ENCODE data around the gene PCDHGB5. TPM values are rescaled to one million over a fixed set of nuclear protein-coding genes. Genes with fewer than 3 reads are reported as not detected.

Gene PCDHGB5
- total and polyA plus RNA-seq, 8 donors, result 7.6 to 10.1 (median 8.7) TPM

- no peak for TF ChIP-seq CTCF (IDR thresholded peaks at IDR 0.05)
- Histone ChIP-seq H3K4me1 (no peaks in the 10 kb centered on the region), H3K4me3 (no peak overlapping the region), H3K9me3 (peaks cover 5 to 48% of the 10 kb centered on the region in 2 donors), H3K27ac (no peak overlapping the region), H3K36me3 (no peaks in the 10 kb centered on the region), H3K27me3 (no peaks in the 10 kb centered on the region)
- intact Hi-C loops (cut with DNase I), result no loop called here
- DNase-seq (no peak), ATAC-seq (no peak)
Observed at GRCh38 chr5:141441571-141442170, 43.9 kb downstream of the PCDHGB5 start.

Other genes starting within 250 kb of the PCDHGB5 start
Only the 30 nearest of the 37 such genes appear.
- 1 to 10 TPM; 1.3 to 1.6 TPM for gene PCDHB9, start 210.8 kb upstream of the PCDHGB5 start, total RNA-seq
- gene PCDHB9, start 210.8 kb upstream of the PCDHGB5 start, polyA plus RNA-seq (ENCODE audit: insufficient read length in 6 of 6), result 1 to 10 TPM; 3.3 to 5.1 (median 4.4) TPM
- gene PCDHB10, start 205.6 kb upstream of the PCDHGB5 start, total RNA-seq, result 1 to 10 TPM; 1.5 to 2.0 TPM
- 1 to 10 TPM; 5.8 to 6.9 (median 6.2) TPM for gene PCDHB10, start 205.6 kb upstream of the PCDHGB5 start, polyA plus RNA-seq (ENCODE audit: insufficient read length in 6 of 6)
- 1 to 10 TPM; 2.6 to 3.4 TPM for gene PCDHB11, start 198.3 kb upstream of the PCDHGB5 start, total RNA-seq
- 1 to 10 TPM; 2.4 to 3.8 (median 3.5) TPM for gene PCDHB11, start 198.3 kb upstream of the PCDHGB5 start, polyA plus RNA-seq (ENCODE audit: insufficient read length in 6 of 6)
- gene PCDHB12, start 189.2 kb upstream of the PCDHGB5 start, total RNA-seq, result 1 to 10 TPM; 2.3 to 2.6 TPM
- gene PCDHB12, start 189.2 kb upstream of the PCDHGB5 start, polyA plus RNA-seq (ENCODE audit: insufficient read length in 6 of 6), result 1 to 10 TPM; 4.6 to 7.6 (median 6.2) TPM
- gene PCDHB13, start 184.0 kb upstream of the PCDHGB5 start, total RNA-seq, result 1 to 10 TPM; 1.8 to 2.1 TPM
- gene PCDHB13, start 184.0 kb upstream of the PCDHGB5 start, polyA plus RNA-seq (ENCODE audit: insufficient read length in 6 of 6), result 1 to 10 TPM; 5.0 to 6.9 (median 5.9) TPM
- 1 to 10 TPM; 2.6 to 3.0 TPM for gene PCDHB14, start 174.6 kb upstream of the PCDHGB5 start, total RNA-seq
- gene PCDHB14, start 174.6 kb upstream of the PCDHGB5 start, polyA plus RNA-seq (ENCODE audit: insufficient read length in 6 of 6), result 10 to 100 TPM in 3 of 6 donors, 1 to 10 TPM in 3; 8.4 to 11.1 (median 10.1) TPM
- gene PCDHB15, start 152.6 kb upstream of the PCDHGB5 start, total RNA-seq, result 1 to 10 TPM; 2.8 to 5.0 TPM
- 10 to 100 TPM in 3 of 6 donors, 1 to 10 TPM in 3; 8.7 to 14.4 (median 11.1) TPM for gene PCDHB15, start 152.6 kb upstream of the PCDHGB5 start, polyA plus RNA-seq (ENCODE audit: insufficient read length in 6 of 6)
- under 1 TPM in 1 of 2 donors, not detected in 1; 0.76 TPM for gene SLC25A2, start 93.9 kb upstream of the PCDHGB5 start, total RNA-seq
- gene SLC25A2, start 93.9 kb upstream of the PCDHGB5 start, polyA plus RNA-seq (ENCODE audit: insufficient read length in 6 of 6), result under 1 TPM in 4 of 6 donors, not detected in 2; 0.14 to 0.34 (median 0.21) TPM
- gene TAF7, start 77.2 kb upstream of the PCDHGB5 start, total RNA-seq, result 10 to 100 TPM; 53.2 to 53.5 TPM
- 100 to 1,000 TPM; 123 to 142 (median 134) TPM for gene TAF7, start 77.2 kb upstream of the PCDHGB5 start, polyA plus RNA-seq (ENCODE audit: insufficient read length in 6 of 6)
- under 1 TPM; 0.38 to 0.42 TPM for gene PCDHGA1, start 67.4 kb upstream of the PCDHGB5 start, total RNA-seq
- gene PCDHGA1, start 67.4 kb upstream of the PCDHGB5 start, polyA plus RNA-seq (ENCODE audit: insufficient read length in 6 of 6), result 1 to 10 TPM in 1 of 6 donors, under 1 TPM in 5; 0.39 to 1.1 (median 0.81) TPM
- gene PCDHGA2, start 59.2 kb upstream of the PCDHGB5 start, total RNA-seq, result 1 to 10 TPM; 2.0 to 3.6 TPM
- gene PCDHGA2, start 59.2 kb upstream of the PCDHGB5 start, polyA plus RNA-seq (ENCODE audit: insufficient read length in 6 of 6), result 1 to 10 TPM; 4.6 to 7.1 (median 5.7) TPM
- 1 to 10 TPM; 1.4 to 1.8 TPM for gene PCDHGA3, start 54.1 kb upstream of the PCDHGB5 start, total RNA-seq
- gene PCDHGA3, start 54.1 kb upstream of the PCDHGB5 start, polyA plus RNA-seq (ENCODE audit: insufficient read length in 6 of 6), result 1 to 10 TPM; 1.6 to 4.4 (median 3.4) TPM
- 1 to 10 TPM; 1.7 to 2.1 TPM for gene PCDHGB1, start 47.8 kb upstream of the PCDHGB5 start, total RNA-seq
- 1 to 10 TPM; 1.4 to 2.3 (median 1.7) TPM for gene PCDHGB1, start 47.8 kb upstream of the PCDHGB5 start, polyA plus RNA-seq (ENCODE audit: insufficient read length in 6 of 6)
- 1 to 10 TPM; 2.2 to 2.6 TPM for gene PCDHGA4, start 42.9 kb upstream of the PCDHGB5 start, total RNA-seq
- gene PCDHGA4, start 42.9 kb upstream of the PCDHGB5 start, polyA plus RNA-seq (ENCODE audit: insufficient read length in 6 of 6), result 1 to 10 TPM; 2.1 to 3.4 (median 2.9) TPM
- 1 to 10 TPM; 2.3 to 2.6 TPM for gene PCDHGB2, start 38.0 kb upstream of the PCDHGB5 start, total RNA-seq
- gene PCDHGB2, start 38.0 kb upstream of the PCDHGB5 start, polyA plus RNA-seq (ENCODE audit: insufficient read length in 6 of 6), result 1 to 10 TPM; 4.4 to 5.4 (median 4.7) TPM
- gene PCDHGA5, start 33.8 kb upstream of the PCDHGB5 start, total RNA-seq, result 1 to 10 TPM; 1.3 to 2.0 TPM
- 1 to 10 TPM; 3.2 to 5.0 (median 4.1) TPM for gene PCDHGA5, start 33.8 kb upstream of the PCDHGB5 start, polyA plus RNA-seq (ENCODE audit: insufficient read length in 6 of 6)
- gene PCDHGB3, start 27.7 kb upstream of the PCDHGB5 start, total RNA-seq, result 1 to 10 TPM; 1.5 to 2.4 TPM
- gene PCDHGB3, start 27.7 kb upstream of the PCDHGB5 start, polyA plus RNA-seq (ENCODE audit: insufficient read length in 6 of 6), result 1 to 10 TPM; 2.6 to 3.4 (median 2.7) TPM
- gene PCDHGA6, start 24.1 kb upstream of the PCDHGB5 start, total RNA-seq, result 1 to 10 TPM; 2.9 TPM
- gene PCDHGA6, start 24.1 kb upstream of the PCDHGB5 start, polyA plus RNA-seq (ENCODE audit: insufficient read length in 6 of 6), result 1 to 10 TPM; 4.8 to 6.5 (median 5.8) TPM
- gene PCDHGA7, start 15.2 kb upstream of the PCDHGB5 start, total RNA-seq, result 1 to 10 TPM; 1.7 TPM
- 1 to 10 TPM; 1.8 to 2.2 (median 2.0) TPM for gene PCDHGA7, start 15.2 kb upstream of the PCDHGB5 start, polyA plus RNA-seq (ENCODE audit: insufficient read length in 6 of 6)
- 1 to 10 TPM; 3.2 to 3.4 TPM for gene PCDHGB4, start 10.2 kb upstream of the PCDHGB5 start, total RNA-seq
- 1 to 10 TPM; 3.7 to 5.9 (median 4.3) TPM for gene PCDHGB4, start 10.2 kb upstream of the PCDHGB5 start, polyA plus RNA-seq (ENCODE audit: insufficient read length in 6 of 6)
- 1 to 10 TPM in 1 of 2 donors, under 1 TPM in 1; 0.76 to 1.1 TPM for gene PCDHGA8, start 5.3 kb upstream of the PCDHGB5 start, total RNA-seq
- under 1 TPM; 0.38 to 0.99 (median 0.77) TPM for gene PCDHGA8, start 5.3 kb upstream of the PCDHGB5 start, polyA plus RNA-seq (ENCODE audit: insufficient read length in 6 of 6)
- gene PCDHGA9, start 4.8 kb downstream of the PCDHGB5 start, total RNA-seq, result 1 to 10 TPM; 4.0 to 4.6 TPM
- gene PCDHGA9, start 4.8 kb downstream of the PCDHGB5 start, polyA plus RNA-seq (ENCODE audit: insufficient read length in 6 of 6), result 1 to 10 TPM; 5.1 to 7.2 (median 6.4) TPM
- 1 to 10 TPM; 4.3 to 5.9 TPM for gene PCDHGB6, start 10.1 kb downstream of the PCDHGB5 start, total RNA-seq
- gene PCDHGB6, start 10.1 kb downstream of the PCDHGB5 start, polyA plus RNA-seq (ENCODE audit: insufficient read length in 6 of 6), result 1 to 10 TPM; 7.6 to 9.4 (median 8.4) TPM
- gene PCDHGA10, start 15.0 kb downstream of the PCDHGB5 start, total RNA-seq, result 1 to 10 TPM; 3.9 to 5.2 TPM
- gene PCDHGA10, start 15.0 kb downstream of the PCDHGB5 start, polyA plus RNA-seq (ENCODE audit: insufficient read length in 6 of 6), result 1 to 10 TPM; 3.9 to 5.5 (median 4.7) TPM
- gene PCDHGB7, start 19.7 kb downstream of the PCDHGB5 start, total RNA-seq, result 10 to 100 TPM; 10.8 to 12.9 TPM
- gene PCDHGB7, start 19.7 kb downstream of the PCDHGB5 start, polyA plus RNA-seq (ENCODE audit: insufficient read length in 6 of 6), result 10 to 100 TPM; 13.4 to 18.1 (median 16.2) TPM
- gene PCDHGA11, start 23.1 kb downstream of the PCDHGB5 start, total RNA-seq, result 1 to 10 TPM; 2.5 to 3.4 TPM
- 1 to 10 TPM; 2.8 to 4.1 (median 3.4) TPM for gene PCDHGA11, start 23.1 kb downstream of the PCDHGB5 start, polyA plus RNA-seq (ENCODE audit: insufficient read length in 6 of 6)
- 1 to 10 TPM; 5.7 to 6.0 TPM for gene PCDHGA12, start 32.6 kb downstream of the PCDHGB5 start, total RNA-seq
- gene PCDHGA12, start 32.6 kb downstream of the PCDHGB5 start, polyA plus RNA-seq (ENCODE audit: insufficient read length in 6 of 6), result 1 to 10 TPM; 2.0 to 4.5 (median 3.0) TPM
- 100 to 1,000 TPM in 1 of 2 donors, 10 to 100 TPM in 1; 65.4 to 101 TPM for gene PCDHGC3, start 78.0 kb downstream of the PCDHGB5 start, total RNA-seq
- 100 to 1,000 TPM; 110 to 152 (median 129) TPM for gene PCDHGC3, start 78.0 kb downstream of the PCDHGB5 start, polyA plus RNA-seq (ENCODE audit: insufficient read length in 6 of 6)
- gene PCDHGC4, start 87.1 kb downstream of the PCDHGB5 start, total RNA-seq, result 1 to 10 TPM in 1 of 2 donors, under 1 TPM in 1; 0.79 to 2.5 TPM
- 1 to 10 TPM; 1.8 to 3.3 (median 2.3) TPM for gene PCDHGC4, start 87.1 kb downstream of the PCDHGB5 start, polyA plus RNA-seq (ENCODE audit: insufficient read length in 6 of 6)
- 1 to 10 TPM; 1.4 to 1.9 TPM for gene PCDHGC5, start 91.1 kb downstream of the PCDHGB5 start, total RNA-seq
- 1 to 10 TPM; 1.1 to 1.4 (median 1.3) TPM for gene PCDHGC5, start 91.1 kb downstream of the PCDHGB5 start, polyA plus RNA-seq (ENCODE audit: insufficient read length in 6 of 6)